ENCODE data around the gene GRK2. TPM values are rescaled to one million over a fixed set of nuclear protein-coding genes. Genes with fewer than 3 reads are reported as not detected.

The GRK2 gene
- total and polyA plus RNA-seq, 2 of the 13 experiments (the other 11 are each of a cell fraction or from before 2014, with no cell fraction given) = 31.3 to 42.4 TPM

DNA sequence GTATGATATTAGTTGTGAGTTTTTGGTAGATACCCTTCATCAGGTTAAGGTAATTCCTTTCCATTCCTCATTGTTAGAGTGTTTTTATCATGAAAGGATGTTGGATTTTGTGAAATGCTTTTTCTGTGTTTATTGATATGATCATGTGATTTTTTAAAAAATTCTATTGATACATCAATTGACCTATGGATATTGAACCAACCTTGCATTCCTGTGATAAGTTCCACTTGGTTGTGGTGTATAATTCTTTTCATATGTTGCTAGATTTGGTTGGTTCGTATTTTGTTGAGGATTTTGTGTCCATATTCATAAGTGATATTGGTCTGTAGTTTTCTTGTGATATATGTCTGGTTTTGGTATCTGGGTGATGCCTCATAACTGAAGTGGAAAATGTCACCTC is 29.6 kb downstream of the GRK2 start:
- intact Hi-C loops (cut with micrococcal nuclease; ENCODE audit: unreplicated experiment) = no loop called here
- H3K4me1 ChIP-seq (ENCODE audit: insufficient read depth, low read length) = peaks cover 7% of the 10 kb centered on the region; the same call in 1 of the 2 replicates
- peaks cover 8 to 45% of the 10 kb centered on the region in 2 experiments; a peak in 4 of 5 replicates for H3K36me3 ChIP-seq (replicated peaks in 1 of 2; ENCODE audit: control insufficient read depth in 1 of 2, insufficient read depth in 2 of 2, low read length in 2 of 2)
- TF ChIP-seq, protein P1, sequence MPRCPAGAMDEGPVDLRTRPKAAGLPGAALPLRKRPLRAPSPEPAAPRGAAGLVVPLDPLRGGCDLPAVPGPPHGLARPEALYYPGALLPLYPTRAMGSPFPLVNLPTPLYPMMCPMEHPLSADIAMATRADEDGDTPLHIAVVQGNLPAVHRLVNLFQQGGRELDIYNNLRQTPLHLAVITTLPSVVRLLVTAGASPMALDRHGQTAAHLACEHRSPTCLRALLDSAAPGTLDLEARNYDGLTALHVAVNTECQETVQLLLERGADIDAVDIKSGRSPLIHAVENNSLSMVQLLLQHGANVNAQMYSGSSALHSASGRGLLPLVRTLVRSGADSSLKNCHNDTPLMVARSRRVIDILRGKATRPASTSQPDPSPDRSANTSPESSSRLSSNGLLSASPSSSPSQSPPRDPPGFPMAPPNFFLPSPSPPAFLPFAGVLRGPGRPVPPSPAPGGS (CRISPR knock-in tag; IDR thresholded peaks at IDR 0.05) = no peak
- TF ChIP-seq ZNF33A (CRISPR knock-in tag; IDR thresholded peaks at IDR 0.05; ENCODE audit: borderline replicate concordance) (no peak), PHF20 (CRISPR knock-in tag; IDR thresholded peaks at IDR 0.05) (no peak)
- TF ChIP-seq, protein P2, sequence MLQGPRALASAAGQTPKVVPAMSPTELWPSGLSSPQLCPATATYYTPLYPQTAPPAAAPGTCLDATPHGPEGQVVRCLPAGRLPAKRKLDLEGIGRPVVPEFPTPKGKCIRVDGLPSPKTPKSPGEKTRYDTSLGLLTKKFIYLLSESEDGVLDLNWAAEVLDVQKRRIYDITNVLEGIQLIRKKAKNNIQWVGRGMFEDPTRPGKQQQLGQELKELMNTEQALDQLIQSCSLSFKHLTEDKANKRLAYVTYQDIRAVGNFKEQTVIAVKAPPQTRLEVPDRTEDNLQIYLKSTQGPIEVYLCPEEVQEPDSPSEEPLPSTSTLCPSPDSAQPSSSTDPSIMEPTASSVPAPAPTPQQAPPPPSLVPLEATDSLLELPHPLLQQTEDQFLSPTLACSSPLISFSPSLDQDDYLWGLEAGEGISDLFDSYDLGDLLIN (CRISPR knock-in tag; IDR thresholded peaks at IDR 0.05; ENCODE audit: borderline replicate concordance) = no peak
- ChIA-PET CTCF (ENCODE audit: low intra/inter-chr PET ratio, low total read pairs) (no interaction called here), POLR2A (no interaction called here)
- in situ Hi-C loops (cut with HindIII; ENCODE audit: extremely low pct_ligation_motif_present, low pct_unique_long_range_greater_than_20kb) = no loop called here
- FAIRE-seq (no peak), ATAC-seq (no peak), DNase-seq (ENCODE audit: low spot score) (no peak)
- H3K4me3 ChIP-seq (replicated peaks in 1 of 3; ENCODE audit: insufficient read depth in 1 of 3, low read depth in 2 of 3, low read length in 3 of 3) = no peak overlapping the region
- no peak overlapping the region for H3K4me2 ChIP-seq (ENCODE audit: low read depth, low read length)
- H3K27ac ChIP-seq (ENCODE audit: extremely low read length, insufficient read depth, low read length) = no peak overlapping the region
- WGBS (ENCODE audit: low lambda C conversion rate) = 97% methylated on average over 1 of the region's 1 CpG
- no peak overlapping the region for H2AFZ ChIP-seq (ENCODE audit: low read length)
- H4K20me1 ChIP-seq (ENCODE audit: insufficient read depth, low read length) = no peaks in the 10 kb centered on the region
- peaks cover 11% of the 10 kb centered on the region; the same call in 1 of the 2 replicates for H3K9me3 ChIP-seq (ENCODE audit: low read length)
- H3K27me3 ChIP-seq (ENCODE audit: control insufficient read depth in 1 of 2, insufficient read depth in 2 of 2, low read length in 2 of 2) = no peaks in the 10 kb centered on the region
- no TSS peak for BruUV-seq (replicated peaks)
- peaks cover under 1% of the 10 kb centered on the region for H3K79me2 ChIP-seq (ENCODE audit: insufficient read depth, low read length)
- H3K9ac ChIP-seq (ENCODE audit: insufficient read depth, low read depth, low read length) = no peak overlapping the region

DNA sequence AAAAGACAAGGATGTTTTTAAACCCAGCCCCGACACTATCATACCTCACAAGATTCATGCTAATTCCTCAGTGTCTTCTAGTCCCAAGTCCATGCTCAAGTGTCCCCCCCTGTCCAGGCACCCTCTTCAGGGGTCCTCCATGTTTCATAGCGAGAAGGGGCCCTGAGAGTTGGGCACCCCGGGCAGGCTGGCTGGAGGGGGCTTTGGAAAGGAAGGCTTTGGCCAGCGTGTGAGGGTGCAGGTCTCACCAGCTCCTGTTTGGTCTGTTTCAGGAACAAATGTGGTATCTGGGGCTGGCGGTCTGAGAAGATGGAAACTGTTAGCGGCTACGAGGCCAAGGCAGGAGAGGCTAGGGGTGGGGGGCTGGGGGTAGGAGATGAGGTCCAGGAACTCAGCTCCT is 32.5 kb downstream of the GRK2 start:
- WGBS (ENCODE audit: low lambda C conversion rate) = 97% methylated on average over 7 of the region's 7 CpGs
- Histone ChIP-seq H3K4me1 (ENCODE audit: insufficient read depth, low read length) (peaks cover 8% of the 10 kb centered on the region), H3K4me3 (replicated peaks in 1 of 3; ENCODE audit: insufficient read depth in 1 of 3, low read depth in 2 of 3, low read length in 3 of 3) (no peak overlapping the region), H3K27ac (ENCODE audit: extremely low read length, insufficient read depth, low read length) (no peak overlapping the region), H3K79me2 (ENCODE audit: insufficient read depth, low read length) (no peaks in the 10 kb centered on the region), H4K20me1 (ENCODE audit: insufficient read depth, low read length) (no peaks in the 10 kb centered on the region), H3K9me3 (ENCODE audit: low read length) (peaks cover 11% of the 10 kb centered on the region; the same call in 1 of the 2 replicates), H3K36me3 (replicated peaks in 1 of 2; ENCODE audit: control insufficient read depth in 1 of 2, insufficient read depth in 2 of 2, low read length in 2 of 2) (peaks cover 9 to 37% of the 10 kb centered on the region in 2 experiments; a peak in 4 of 5 replicates), H3K4me2 (ENCODE audit: low read depth, low read length) (no peak overlapping the region), H2AFZ (ENCODE audit: low read length) (no peak overlapping the region), H3K27me3 (ENCODE audit: control insufficient read depth in 1 of 2, insufficient read depth in 2 of 2, low read length in 2 of 2) (no peaks in the 10 kb centered on the region), H3K9ac (ENCODE audit: insufficient read depth, low read depth, low read length) (no peak overlapping the region)
- no peak for ATAC-seq
- no peak for DNase-seq (ENCODE audit: low spot score)
- intact Hi-C loops (cut with micrococcal nuclease; ENCODE audit: unreplicated experiment) (no loop called here), in situ Hi-C loops (cut with HindIII; ENCODE audit: extremely low pct_ligation_motif_present, low pct_unique_long_range_greater_than_20kb) (no loop called here)
- no peak for FAIRE-seq
- ChIA-PET CTCF (ENCODE audit: low intra/inter-chr PET ratio, low total read pairs) (no interaction called here), POLR2A (interaction anchor here (1.0 kb wide), 1 partner anchor 10 kb away, joined by 4 read pairs; the partner anchor contains the start of gene ANKRD13D)
- no TSS peak for BruUV-seq (replicated peaks)
- TF ChIP-seq, protein P3, sequence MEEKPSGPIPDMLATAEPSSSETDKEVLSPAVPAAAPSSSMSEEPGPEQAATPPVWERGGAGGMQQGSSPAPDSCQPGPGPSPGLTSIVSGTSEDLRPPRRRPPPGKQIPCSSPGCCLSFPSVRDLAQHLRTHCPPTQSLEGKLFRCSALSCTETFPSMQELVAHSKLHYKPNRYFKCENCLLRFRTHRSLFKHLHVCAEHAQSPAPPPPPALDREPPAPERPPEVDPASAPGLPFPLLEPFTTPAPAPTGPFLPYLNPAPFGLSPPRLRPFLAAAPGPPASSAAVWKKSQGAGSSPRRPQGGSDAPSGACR (CRISPR knock-in tag; IDR thresholded peaks at IDR 0.05) = no peak
- TF ChIP-seq KLF12 (CRISPR knock-in tag; IDR thresholded peaks at IDR 0.05; ENCODE audit: borderline replicate concordance) = no peak
- TF ChIP-seq, protein P4, sequence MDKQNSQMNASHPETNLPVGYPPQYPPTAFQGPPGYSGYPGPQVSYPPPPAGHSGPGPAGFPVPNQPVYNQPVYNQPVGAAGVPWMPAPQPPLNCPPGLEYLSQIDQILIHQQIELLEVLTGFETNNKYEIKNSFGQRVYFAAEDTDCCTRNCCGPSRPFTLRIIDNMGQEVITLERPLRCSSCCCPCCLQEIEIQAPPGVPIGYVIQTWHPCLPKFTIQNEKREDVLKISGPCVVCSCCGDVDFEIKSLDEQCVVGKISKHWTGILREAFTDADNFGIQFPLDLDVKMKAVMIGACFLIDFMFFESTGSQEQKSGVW (CRISPR knock-in tag; IDR thresholded peaks at IDR 0.05; ENCODE audit: borderline replicate concordance) = no peak
- no peak for TF ChIP-seq ZNF776 (CRISPR knock-in tag; IDR thresholded peaks at IDR 0.05)
- no peak for TF ChIP-seq ZNF672 (CRISPR knock-in tag; IDR thresholded peaks at IDR 0.05)
- no peak for TF ChIP-seq PHF21A (CRISPR knock-in tag; IDR thresholded peaks at IDR 0.05)
- TF ChIP-seq, protein P5, sequence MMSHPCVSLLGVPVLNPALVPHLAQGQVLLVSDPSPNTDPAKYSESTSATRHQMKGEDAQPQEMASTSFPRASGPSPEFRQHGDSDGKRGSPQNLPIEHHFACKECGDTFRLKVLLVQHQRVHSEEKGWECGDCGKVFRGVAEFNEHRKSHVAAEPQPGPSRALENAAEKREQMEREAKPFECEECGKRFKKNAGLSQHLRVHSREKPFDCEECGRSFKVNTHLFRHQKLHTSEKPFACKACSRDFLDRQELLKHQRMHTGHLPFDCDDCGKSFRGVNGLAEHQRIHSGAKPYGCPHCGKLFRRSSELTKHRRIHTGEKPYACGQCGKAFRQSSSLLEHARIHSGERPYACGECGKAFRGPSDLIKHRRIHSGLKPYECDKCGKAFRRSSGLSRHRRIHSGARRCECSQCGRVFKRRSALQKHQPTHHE (CRISPR knock-in tag; IDR thresholded peaks at IDR 0.05; ENCODE audit: borderline replicate concordance) = no peak
- TF ChIP-seq SMAD1 (CRISPR knock-in tag; IDR thresholded peaks at IDR 0.05; ENCODE audit: borderline replicate concordance, low read depth) = no peak
- no peak for TF ChIP-seq ADNP (CRISPR knock-in tag; IDR thresholded peaks at IDR 0.05)

All from HepG2 (cell line).